Activated T-cell treated with anti-CD3 and anti-CD28 coated beads, Interleukin-2, amount 50 U/mL, for 48 hours (primary cell): ENCODE measurements around the gene F12.

Experiments used
- DNase-seq, 2 experiments: peaks; one replicate each; pipeline ENCODE4 v3.0.0-alpha.2; 2020

F12 gene

GRCh38 chr5:177410575-177410974 is 1.2 kb upstream of the F12 start:
- DNase-seq: no peak

- DNase-seq: no peak
Measured at GRCh38 chr5:177405805-177406204, 3.6 kb downstream of the F12 start.

- DNase-seq: no peak
Measured at GRCh38 chr5:177405312-177405711, 4.1 kb downstream of the F12 start.

GRCh38 chr5:177404641-177405179 is 4.7 kb downstream of the F12 start:
- DNase-seq: peak in 1 of 2 experiments; percentile 29

- peak; percentile 88 to 92 for DNase-seq
Measured at GRCh38 chr5:177403792-177404640, 5.3 kb downstream of the F12 start.

- no peak for DNase-seq
Measured at GRCh38 chr5:177403102-177403791, 6.1 kb downstream of the F12 start.

- peak; percentile 78 to 84 for DNase-seq
Measured at GRCh38 chr5:177402271-177403043, 6.9 kb downstream of the F12 start.

- no peak for DNase-seq
Measured at GRCh38 chr5:177399997-177400868, 9.1 kb downstream of the F12 start, which contains the start of gene PFN3. PFN3 (minus strand) TSS chr5:177400661; CDS start chr5:177400576, 85 bp downstream.

GRCh38 chr5:177397875-177398390 is 11.4 kb downstream of the F12 start:
- DNase-seq: no peak

- DNase-seq: no peak
Measured at GRCh38 chr5:177396807-177397206, 12.6 kb downstream of the F12 start.

- DNase-seq: no peak
Measured at GRCh38 chr5:177396078-177396477, 13.3 kb downstream of the F12 start.

- no peak for DNase-seq
Measured at GRCh38 chr5:177393990-177394389, 15.4 kb downstream of the F12 start.

- no peak for DNase-seq
Measured at GRCh38 chr5:177393206-177393765, 16.1 kb downstream of the F12 start.

GRCh38 chr5:177392765-177393164 is 16.6 kb downstream of the F12 start:
- no peak for DNase-seq

- peak; percentile 93 for DNase-seq
Measured at GRCh38 chr5:177390363-177391300, 18.7 kb downstream of the F12 start.

- DNase-seq: peak; percentile 65 to 71
Measured at GRCh38 chr5:177389241-177390169, 19.9 kb downstream of the F12 start.

GRCh38 chr5:177388521-177389052 is 20.8 kb downstream of the F12 start:
- no peak for DNase-seq

GRCh38 chr5:177387405-177387804 is 22.0 kb downstream of the F12 start:
- no peak for DNase-seq

- DNase-seq: no peak
Measured at GRCh38 chr5:177386542-177386941, 22.8 kb downstream of the F12 start.
